Measurements from ENCODE around the gene PRKAR1A. TPM values are rescaled to one million over a fixed set of nuclear protein-coding genes. Genes with fewer than 3 reads are reported as not detected.

Gene PRKAR1A
- total and polyA plus RNA-seq, 8 donors = 22.6 to 137 (median 74.7) TPM

GRCh38 chr17:68544111-68544915 lies 32.1 kb downstream of the PRKAR1A start:
- no peak for FAIRE-seq

DNA sequence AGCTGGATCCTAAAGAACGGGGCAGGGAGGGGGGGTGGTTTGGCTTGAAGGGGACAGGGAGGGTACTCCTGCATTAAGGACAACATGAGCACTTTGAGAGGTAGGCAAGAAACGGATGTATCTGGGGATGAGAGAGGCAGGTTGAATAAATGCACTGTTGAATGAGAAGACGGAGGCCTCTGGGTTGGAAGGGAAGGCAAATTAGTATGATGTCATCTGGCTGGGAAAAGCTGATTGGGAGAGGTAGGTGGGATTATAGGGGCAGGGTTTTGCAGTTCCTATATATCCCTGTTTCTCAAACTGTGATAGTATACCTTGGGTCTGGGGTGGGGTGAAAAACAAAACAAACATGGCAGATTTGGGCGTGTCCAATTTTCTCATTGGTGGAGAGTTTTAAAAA lies 44.3 kb downstream of the PRKAR1A start:
- FAIRE-seq = no peak
- H3K27me3 ChIP-seq = no peaks in the 10 kb centered on the region
- H3K4me1 ChIP-seq = no peaks in the 10 kb centered on the region
- no peaks in the 10 kb centered on the region for H3K9me3 ChIP-seq
- TF ChIP-seq CTCF (IDR thresholded peaks at IDR 0.05) = no peak
- H3K27ac ChIP-seq = no peak overlapping the region
- intact Hi-C loops (cut with DNase I) = no loop called here
- DNase-seq = no peak
- ATAC-seq = no peak
- WGBS, 2 donors = 81 to 95% methylated on average over 4 of the region's 4 CpGs
- H3K4me3 ChIP-seq = no peak overlapping the region
- no peaks in the 10 kb centered on the region for H3K36me3 ChIP-seq

More at GRCh38 chr17:68544111-68544915, 32.1 kb downstream of the PRKAR1A start:
- intact Hi-C loops (cut with DNase I) = no loop called here
- Histone ChIP-seq H3K27ac (no peak overlapping the region), H3K4me1 (no peaks in the 10 kb centered on the region), H3K27me3 (no peaks in the 10 kb centered on the region), H3K9me3 (no peaks in the 10 kb centered on the region), H3K4me3 (no peak overlapping the region), H3K36me3 (peaks cover 0 to 4% (median 0%) of the 10 kb centered on the region in 3 donors)
- no peak for TF ChIP-seq CTCF (IDR thresholded peaks at IDR 0.05)
- no peak for DNase-seq
- WGBS, 2 donors = 69 to 79% methylated on average over 12 of the region's 12 CpGs
- no peak for ATAC-seq

DNA sequence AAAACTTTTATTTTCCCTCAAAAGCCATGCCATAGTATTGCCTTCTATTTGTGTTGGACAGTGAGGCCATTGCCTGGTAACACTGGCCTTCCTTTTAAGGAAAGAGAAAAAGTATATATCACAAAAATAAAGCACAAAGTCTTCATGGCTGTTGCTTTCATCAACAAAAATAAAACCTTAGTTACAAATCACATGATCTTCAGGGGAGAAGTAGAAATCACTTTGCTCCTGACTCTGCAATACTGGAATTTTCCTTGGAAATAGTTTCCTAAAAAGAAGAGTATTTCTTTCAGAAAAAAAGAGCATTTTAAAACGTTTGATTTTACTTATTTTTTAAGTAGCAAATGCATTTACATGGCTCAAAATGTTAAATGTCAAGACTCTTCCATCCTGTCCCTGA lies 47.1 kb downstream of the PRKAR1A start:
- ATAC-seq (no peak), FAIRE-seq (no peak), DNase-seq (no peak)
- Histone ChIP-seq H3K4me3 (no peak overlapping the region), H3K27ac (no peak overlapping the region), H3K4me1 (no peaks in the 10 kb centered on the region), H3K36me3 (no peaks in the 10 kb centered on the region), H3K27me3 (no peaks in the 10 kb centered on the region), H3K9me3 (no peaks in the 10 kb centered on the region)
- intact Hi-C loops (cut with DNase I) = no loop called here
- WGBS, 2 donors = 2 to 3% methylated on average over 1 of the region's 1 CpG
- TF ChIP-seq CTCF (IDR thresholded peaks at IDR 0.05) = no peak

DNA sequence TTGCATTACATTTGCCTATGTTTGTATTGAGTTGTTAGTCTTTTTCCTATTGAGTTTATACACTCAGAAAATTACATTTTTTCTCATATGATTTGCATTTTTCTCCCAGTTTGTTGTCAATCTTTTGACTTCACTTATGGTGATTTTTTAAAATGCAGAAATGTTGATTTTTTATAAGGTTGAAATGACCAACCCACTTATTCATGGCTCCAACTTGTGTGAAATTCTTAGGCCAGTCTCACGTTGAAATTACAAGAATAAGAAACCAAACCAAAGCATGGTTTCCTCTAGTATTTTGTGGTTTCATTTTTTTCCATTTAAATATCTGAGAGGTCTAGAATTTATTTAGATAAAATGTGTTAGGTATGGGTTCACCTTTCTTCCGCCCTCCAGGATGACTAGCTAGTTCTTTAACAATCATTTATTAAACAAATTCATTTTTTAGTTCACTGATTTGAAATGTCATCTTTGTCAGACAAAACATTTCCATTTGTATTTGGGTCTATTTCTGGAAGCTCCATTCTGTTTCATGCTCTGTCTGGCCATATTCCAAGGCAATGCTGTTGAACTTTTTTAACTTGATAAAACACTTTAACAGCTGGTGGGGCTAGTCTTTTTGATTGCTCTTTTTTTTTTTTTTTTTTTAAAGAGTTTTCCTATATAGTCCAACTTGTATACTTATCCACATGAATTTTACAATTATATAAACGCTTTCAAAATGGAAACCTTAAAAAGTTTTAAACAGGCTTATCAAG lies 48.9 kb downstream of the PRKAR1A start:
- no peaks in the 10 kb centered on the region for H3K27me3 ChIP-seq
- intact Hi-C loops (cut with DNase I) = no loop called here
- DNase-seq (no peak), FAIRE-seq (no peak), ATAC-seq (no peak)
- H3K9me3 ChIP-seq = no peaks in the 10 kb centered on the region
- H3K27ac ChIP-seq = no peak overlapping the region
- 40 to 59% methylated on average over 3 of the region's 3 CpGs for WGBS, 2 donors
- no peak for TF ChIP-seq CTCF (IDR thresholded peaks at IDR 0.05)
- no peak overlapping the region for H3K4me3 ChIP-seq
- no peaks in the 10 kb centered on the region for H3K36me3 ChIP-seq
- no peaks in the 10 kb centered on the region for H3K4me1 ChIP-seq

DNA sequence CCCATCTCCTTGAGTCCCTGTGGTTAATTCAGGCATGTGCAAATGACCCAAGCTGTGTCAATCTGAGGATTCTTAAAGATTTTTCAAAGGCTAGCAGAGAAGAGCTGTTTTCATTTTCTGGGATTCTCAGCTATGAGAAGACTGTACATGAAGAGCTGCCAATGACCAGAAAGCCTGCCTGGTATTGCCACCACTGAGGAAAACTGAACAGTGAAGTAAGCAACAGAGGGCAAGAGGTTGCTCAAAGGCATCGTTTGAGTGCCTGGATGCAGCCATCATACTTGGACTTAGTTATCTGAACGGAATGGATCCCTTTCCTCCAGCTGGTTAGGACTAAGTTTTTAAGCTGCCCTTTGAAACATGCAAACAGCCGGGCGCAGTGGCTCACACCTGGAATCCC lies 50.5 kb downstream of the PRKAR1A start:
- WGBS, 2 donors = 80 to 85% methylated on average over 4 of the region's 4 CpGs
- no peak for FAIRE-seq
- DNase-seq = no peak
- Histone ChIP-seq H3K4me1 (no peaks in the 10 kb centered on the region), H3K4me3 (no peak overlapping the region), H3K36me3 (no peaks in the 10 kb centered on the region), H3K9me3 (no peaks in the 10 kb centered on the region), H3K27ac (no peak overlapping the region), H3K27me3 (no peaks in the 10 kb centered on the region)
- no peak for ATAC-seq
- intact Hi-C loops (cut with DNase I) = no loop called here
- TF ChIP-seq CTCF (IDR thresholded peaks at IDR 0.05) = no peak

Measured in pancreas (tissue), 10 donors.